TTC549 (cell line): ENCODE results near the gene PLXNA4.

Experiments
- FAIRE-seq: peaks from 2 replicates; lab custom pipeline; 2012; peaks lifted over from hg19 to GRCh38; lab: Jason Lieb, UNC

Gene PLXNA4

GRCh38 chr7:132561763-132562162 lies 14.5 kb downstream of the PLXNA4 start:
- FAIRE-seq, result no peak

GRCh38 chr7:132560825-132561529 lies 15.3 kb downstream of the PLXNA4 start:
- FAIRE-seq, result no peak

GRCh38 chr7:132560105-132560504 lies 16.2 kb downstream of the PLXNA4 start:
- no peak for FAIRE-seq

GRCh38 chr7:132558815-132559214 lies 17.5 kb downstream of the PLXNA4 start:
- no peak for FAIRE-seq

DNA sequence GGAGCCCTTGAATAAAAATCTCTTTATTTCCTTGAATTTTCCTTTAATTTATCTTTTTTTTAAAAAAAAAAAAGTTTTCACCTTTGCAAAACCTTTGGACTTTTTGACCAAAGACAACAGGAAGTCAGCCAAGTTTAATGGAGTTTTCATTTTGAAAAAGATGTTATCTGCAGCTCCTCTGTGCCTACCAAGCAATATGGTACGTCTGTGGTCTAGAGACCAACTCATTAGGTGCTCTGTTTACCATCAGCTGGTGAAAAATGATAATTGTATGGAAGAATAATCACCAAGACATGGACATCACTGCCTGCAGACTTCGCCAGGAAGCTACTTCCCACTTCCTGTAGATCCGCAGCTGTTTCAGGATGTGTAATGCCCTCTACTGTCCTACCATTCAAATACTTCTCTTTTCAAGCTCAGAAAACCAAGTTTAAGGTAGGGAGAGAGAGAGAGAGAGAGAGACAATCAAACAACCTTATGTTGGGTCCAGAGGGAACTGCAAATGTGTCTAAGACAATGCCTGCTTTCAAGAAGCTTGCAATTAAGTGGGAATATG lies 18.7 kb downstream of the PLXNA4 start:
- no peak for FAIRE-seq

DNA sequence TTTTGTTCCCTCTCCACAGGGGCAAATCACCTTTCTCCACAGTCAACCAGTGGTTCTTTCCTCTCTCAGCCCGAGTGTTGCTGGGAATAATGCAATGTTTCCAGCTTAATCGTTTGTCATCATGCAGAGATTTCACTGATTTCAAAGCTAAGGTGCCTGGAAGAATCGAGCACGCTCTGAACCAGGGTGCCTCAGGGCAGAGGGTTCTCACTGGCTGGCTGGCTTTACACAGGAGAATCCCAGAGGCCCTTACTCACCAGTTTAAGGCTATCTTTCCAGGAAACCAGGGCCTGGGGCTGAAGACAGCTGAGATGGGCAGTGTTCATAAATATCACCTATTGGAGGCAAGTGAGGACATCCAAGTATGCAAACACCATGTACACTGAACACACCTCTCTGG lies 21.8 kb downstream of the PLXNA4 start:
- FAIRE-seq, result no peak

- FAIRE-seq, result no peak
These were observed 23.2 kb downstream of the PLXNA4 start for GRCh38 chr7:132553031-132553430.

GRCh38 chr7:132551886-132552285 lies 24.4 kb downstream of the PLXNA4 start:
- no peak for FAIRE-seq

DNA sequence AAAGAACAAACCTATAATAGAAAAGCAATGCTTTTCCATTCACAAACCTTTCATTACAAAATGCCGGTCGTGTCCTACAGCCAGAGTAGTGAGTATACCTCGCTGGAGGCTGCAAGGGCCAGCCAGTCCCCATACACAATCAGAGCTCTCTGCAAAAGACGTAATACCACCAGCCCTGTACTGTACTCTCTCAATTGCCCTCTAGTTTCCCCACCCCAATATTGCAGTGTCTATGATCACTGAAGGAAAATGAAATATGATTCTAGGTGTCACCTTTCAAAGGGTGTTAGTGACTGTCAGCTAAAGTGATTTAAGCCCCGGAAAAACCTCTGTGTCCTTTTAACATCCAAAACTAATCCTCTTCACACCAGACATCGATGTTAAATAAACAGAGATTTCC lies 24.8 kb downstream of the PLXNA4 start:
- no peak for FAIRE-seq

DNA sequence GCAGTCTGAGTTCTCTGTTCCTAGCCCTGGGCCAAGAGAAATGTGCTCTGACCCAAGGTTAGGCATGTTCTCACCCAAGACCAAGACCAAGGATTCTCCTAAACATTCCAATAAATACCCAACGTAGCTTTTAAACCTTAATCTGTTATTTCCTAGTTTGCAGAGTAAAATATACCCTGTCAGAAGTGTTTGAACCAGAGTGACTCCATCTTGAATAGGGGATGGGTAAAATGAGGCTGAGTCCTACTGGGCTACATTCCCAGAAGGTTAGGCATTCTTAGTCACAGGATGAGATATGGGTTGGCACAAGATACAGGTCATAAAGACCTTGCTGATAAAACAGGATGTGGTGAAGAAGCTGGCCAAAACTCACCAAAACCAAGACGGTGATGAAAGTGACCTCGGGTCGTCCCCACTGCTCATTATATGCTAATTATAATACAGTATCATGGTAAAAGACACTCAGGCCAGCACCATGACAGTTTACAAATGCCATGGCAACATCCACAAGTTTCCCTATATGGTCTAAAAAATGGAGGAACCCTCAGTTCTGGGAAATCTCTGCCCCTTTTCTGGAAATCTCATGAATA lies 27.7 kb downstream of the PLXNA4 start:
- FAIRE-seq, result no peak

- no peak for FAIRE-seq
These were observed 28.4 kb downstream of the PLXNA4 start for GRCh38 chr7:132547821-132548220.

- FAIRE-seq, result no peak
These were observed 29.7 kb downstream of the PLXNA4 start for GRCh38 chr7:132546366-132547127.

DNA sequence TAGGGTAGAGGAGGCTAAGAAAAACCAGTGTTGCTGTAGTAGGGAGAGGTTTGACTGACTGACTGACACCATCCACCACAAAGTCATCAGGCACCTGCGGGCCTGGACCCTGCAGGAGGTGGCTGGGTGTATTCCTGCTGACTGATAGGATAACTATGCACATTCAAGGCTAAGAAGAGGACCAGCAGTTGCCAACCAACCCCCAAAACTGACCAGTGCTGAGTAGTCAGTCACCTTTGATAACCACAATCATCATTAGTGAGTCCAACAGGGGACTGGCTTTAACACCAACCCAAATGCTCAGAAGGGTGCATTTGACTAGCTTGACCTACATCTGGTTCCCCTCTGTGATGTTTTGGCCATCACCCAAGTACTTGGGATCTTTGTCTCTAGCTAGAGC lies 30.5 kb downstream of the PLXNA4 start:
- no peak for FAIRE-seq

DNA sequence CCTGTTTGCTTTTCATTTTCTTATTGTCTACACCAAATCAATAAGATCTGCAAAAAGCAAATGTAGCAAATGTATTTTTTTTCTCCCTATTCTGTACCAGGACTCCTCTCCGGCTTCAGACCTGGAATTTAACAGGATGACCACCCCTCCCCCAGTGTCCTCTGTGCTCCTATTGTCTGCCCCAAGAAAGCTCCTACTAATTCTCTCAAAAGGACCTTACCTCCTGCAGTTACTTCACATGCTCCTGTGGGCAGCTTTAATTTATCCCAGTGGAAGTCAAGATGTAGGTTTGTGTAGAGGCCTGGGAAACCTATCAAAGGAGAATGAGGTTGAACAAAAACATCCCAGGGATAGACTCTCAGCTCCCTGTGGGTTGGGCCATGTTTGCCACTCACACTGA lies 31.3 kb downstream of the PLXNA4 start:
- no peak for FAIRE-seq

DNA sequence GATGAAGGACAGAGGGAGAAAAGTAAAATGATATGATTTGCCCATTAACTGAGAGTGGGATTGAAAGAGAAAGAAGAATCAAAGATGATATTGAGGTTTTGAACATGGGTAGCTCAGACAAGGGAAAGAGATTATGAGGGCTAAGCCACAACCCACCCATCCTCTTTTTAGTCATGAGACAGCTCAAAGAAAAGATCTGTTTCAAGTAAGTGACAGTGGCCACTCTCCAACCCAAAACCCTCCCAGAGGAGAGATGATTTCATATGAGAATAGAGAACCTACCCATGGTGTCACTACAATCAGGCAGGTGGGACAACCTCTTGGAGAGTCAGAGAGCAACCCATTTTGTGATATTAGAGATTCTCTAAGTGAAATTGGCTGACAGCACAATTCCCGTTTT lies 32.2 kb downstream of the PLXNA4 start:
- FAIRE-seq, result no peak

DNA sequence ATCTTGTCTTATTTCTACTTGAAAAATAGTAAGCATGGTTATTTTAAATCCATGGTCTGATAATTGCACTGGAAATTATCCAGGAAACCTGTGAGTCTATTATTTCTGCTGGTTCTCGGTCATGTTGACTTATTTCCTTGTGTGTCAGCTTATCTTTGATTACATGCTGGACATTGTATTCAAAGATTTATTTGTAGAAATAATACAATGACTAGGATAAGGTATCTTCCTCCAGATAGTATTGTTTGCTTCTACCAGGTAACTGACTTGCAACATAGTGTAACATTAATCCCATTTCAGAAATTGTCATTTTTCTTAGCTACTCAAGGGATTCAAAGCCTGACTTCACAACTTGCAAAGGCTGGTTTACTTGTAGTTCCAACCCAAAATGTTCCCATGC lies 33.4 kb downstream of the PLXNA4 start:
- FAIRE-seq, result no peak

DNA sequence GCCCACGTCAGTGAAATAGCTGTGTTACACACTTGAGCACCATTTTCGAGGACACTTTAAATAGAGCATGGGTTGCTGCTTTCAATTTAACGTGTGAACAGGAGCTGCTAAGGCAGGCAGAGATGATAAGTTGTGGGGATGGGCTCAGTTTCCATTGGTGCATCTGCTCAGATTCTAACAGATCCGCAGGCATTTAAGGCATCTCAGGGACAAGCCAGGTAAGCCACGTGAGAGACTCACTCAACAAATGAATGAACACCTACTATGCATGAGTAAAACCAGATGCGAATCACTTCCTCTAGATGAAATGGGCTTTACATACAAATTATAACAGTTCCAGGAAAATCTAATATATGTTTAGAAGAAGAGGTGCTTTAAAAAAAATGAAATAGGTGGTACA lies 34.6 kb downstream of the PLXNA4 start:
- no peak for FAIRE-seq

DNA sequence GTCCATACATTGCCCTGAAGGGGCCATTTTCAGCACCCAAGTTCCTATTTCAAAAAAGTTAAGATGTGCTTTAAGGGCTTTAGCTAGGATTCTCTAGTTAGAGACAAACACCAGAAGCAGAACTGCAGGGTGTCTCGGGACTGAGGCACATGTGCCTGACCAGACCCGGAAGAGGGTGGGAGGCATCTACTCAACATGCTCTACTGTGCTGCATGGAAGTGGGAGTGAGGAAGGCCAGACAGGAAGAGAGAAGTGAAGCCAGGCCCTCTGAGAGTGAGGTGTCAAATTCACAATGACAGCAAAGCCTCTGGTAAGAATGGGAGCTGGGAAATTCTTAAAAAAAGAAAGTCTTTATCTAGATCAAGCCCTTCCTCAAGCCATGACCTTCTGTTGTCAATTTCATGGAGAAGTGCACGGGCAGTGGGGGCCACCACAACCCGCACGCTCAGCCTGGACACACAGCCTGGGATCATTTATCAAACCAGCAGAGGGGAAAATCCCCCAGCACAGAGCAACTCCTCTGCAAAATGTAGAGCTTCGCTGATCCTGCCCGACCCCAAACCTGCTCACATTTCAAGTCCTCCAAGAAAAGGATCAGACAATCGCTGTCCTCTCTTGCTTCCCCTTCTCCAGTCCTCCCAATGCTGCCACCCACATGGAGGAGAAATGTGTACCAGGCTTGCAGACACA lies 38.7 kb downstream of the PLXNA4 start:
- no peak for FAIRE-seq

DNA sequence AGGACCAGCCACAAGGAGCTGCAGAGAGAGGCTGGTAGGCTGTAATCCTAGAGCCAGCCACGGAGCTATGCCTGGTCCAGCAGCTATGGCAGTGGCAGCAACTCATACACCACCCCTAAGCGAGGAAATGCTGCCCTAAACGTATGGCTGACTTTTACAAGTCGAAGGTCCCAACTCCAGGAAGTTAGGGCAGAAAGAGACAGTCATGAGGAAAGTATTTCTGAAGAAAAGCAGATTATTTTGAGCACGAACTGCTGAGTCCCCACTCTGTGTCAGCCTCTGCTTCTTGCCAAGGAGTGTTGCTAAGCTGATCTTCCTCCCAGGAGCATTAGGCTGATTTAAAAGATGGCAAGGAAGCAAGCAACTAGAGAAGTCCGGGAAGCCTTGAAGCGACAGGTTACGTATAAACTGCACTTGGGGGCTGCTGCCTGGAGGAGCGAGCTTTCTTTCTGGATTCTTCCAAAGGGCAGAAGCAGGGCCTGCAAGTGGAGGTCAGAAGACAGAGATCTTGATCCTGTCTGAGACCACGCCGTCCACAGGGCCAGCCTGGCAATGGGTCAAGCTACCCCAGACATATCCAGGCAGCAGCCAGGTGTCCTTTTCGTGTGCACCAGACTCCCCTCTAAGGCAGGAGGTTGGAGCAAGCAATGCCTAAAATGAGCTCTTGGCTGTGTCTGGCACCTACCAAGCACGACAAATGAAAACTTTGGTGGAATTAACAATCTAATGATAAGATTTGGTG lies 39.4 kb downstream of the PLXNA4 start:
- FAIRE-seq, result no peak

GRCh38 chr7:132533916-132534315 lies 42.4 kb downstream of the PLXNA4 start:
- FAIRE-seq, result no peak

- no peak for FAIRE-seq
These were observed 44.0 kb downstream of the PLXNA4 start for GRCh38 chr7:132532281-132532680.

DNA sequence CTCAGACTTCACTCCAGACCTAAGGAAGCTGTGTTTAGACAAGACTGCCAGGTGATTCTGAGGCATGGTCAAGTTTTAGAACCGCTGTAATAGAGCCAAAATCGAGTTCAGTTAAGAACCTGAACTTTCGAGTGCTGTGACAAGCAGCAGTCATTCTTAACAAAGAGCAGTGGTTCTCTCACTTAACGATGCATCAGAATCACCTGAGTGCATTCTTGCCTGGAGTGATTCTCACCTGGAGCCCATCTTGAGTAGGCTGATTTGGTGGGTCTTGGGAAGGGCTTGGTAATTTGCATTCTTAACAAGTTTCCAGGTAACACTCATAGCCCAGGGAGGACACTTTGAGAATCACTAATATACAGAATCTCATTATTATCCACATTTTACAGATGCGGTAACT lies 44.7 kb downstream of the PLXNA4 start:
- FAIRE-seq, result no peak
